ENCODE measurements around the gene PLEKHF1. TPM values are rescaled to one million over a fixed set of nuclear protein-coding genes. Genes with fewer than 3 reads are reported as not detected.
A peak's percentile ranks its signal among the peaks of the same experiment; 100 is the strongest.

The PLEKHF1 gene
- total RNA-seq, 2 donors from 2014 or later: 24.3 to 29.7 TPM

- Mint-ChIP-seq H3K36me3 (peaks cover 0 to 4% of the 10 kb centered on the region in 2 donors), H3K9me3 (no peaks in the 10 kb centered on the region), H3K27ac (peak overlapping the region; percentile 81 to 86)
- DNase-seq (ENCODE audit: low spot score in 2 of 2) (peak; percentile 74 to 89), ATAC-seq (peak; percentile 86 to 94)
These were observed 15.2 kb downstream of the PLEKHF1 start for GRCh38 chr19:29680447-29680846.

- DNase-seq (ENCODE audit: low spot score in 2 of 2): no peak
- Mint-ChIP-seq H3K36me3 (peaks cover 0 to 4% of the 10 kb centered on the region in 2 donors), H3K9me3 (no peaks in the 10 kb centered on the region), H3K27ac (peak overlapping the region; percentile 81 to 86)
- no peak for ATAC-seq
These were observed 15.7 kb downstream of the PLEKHF1 start for GRCh38 chr19:29680937-29681336.

- H3K9me3 Mint-ChIP-seq: no peaks in the 10 kb centered on the region
- DNase-seq (ENCODE audit: low spot score in 2 of 2) (no peak), ATAC-seq (no peak)
- peaks cover 0 to 2% of the 10 kb centered on the region in 2 donors for H3K36me3 Mint-ChIP-seq
- peak overlapping the region; percentile 81 to 86 for H3K27ac Mint-ChIP-seq
These were observed 16.4 kb downstream of the PLEKHF1 start for GRCh38 chr19:29681422-29682235.

GRCh38 chr19:29682236-29682895 is 17.1 kb downstream of the PLEKHF1 start:
- no peak for ATAC-seq
- no peak for DNase-seq (ENCODE audit: low spot score in 2 of 2)
- H3K27ac Mint-ChIP-seq: no peak overlapping the region
- H3K9me3 Mint-ChIP-seq: no peaks in the 10 kb centered on the region
- peaks cover 0 to 6% of the 10 kb centered on the region in 2 donors for H3K36me3 Mint-ChIP-seq

GRCh38 chr19:29683009-29683408 is 17.7 kb downstream of the PLEKHF1 start:
- no peak for ATAC-seq
- peaks cover 0 to 6% of the 10 kb centered on the region in 2 donors for H3K36me3 Mint-ChIP-seq
- no peak for DNase-seq (ENCODE audit: low spot score in 2 of 2)
- no peaks in the 10 kb centered on the region for H3K9me3 Mint-ChIP-seq
- no peak overlapping the region for H3K27ac Mint-ChIP-seq

GRCh38 chr19:29685326-29685725 is 20.1 kb downstream of the PLEKHF1 start:
- no peak for ATAC-seq
- peaks cover 0 to 19% of the 10 kb centered on the region in 2 donors for H3K36me3 Mint-ChIP-seq
- H3K9me3 Mint-ChIP-seq: peaks cover 4 to 7% of the 10 kb centered on the region in 2 donors
- H3K27ac Mint-ChIP-seq: no peak overlapping the region
- DNase-seq (ENCODE audit: low spot score in 2 of 2): no peak

- H3K36me3 Mint-ChIP-seq: peaks cover 0 to 26% of the 10 kb centered on the region in 2 donors
- H3K27ac Mint-ChIP-seq: no peak overlapping the region
- peaks cover 4 to 7% of the 10 kb centered on the region in 2 donors for H3K9me3 Mint-ChIP-seq
- DNase-seq (ENCODE audit: low spot score in 2 of 2) (no peak), ATAC-seq (no peak)
These were observed 21.1 kb downstream of the PLEKHF1 start for GRCh38 chr19:29686285-29686805.

- DNase-seq (ENCODE audit: low spot score in 2 of 2) (no peak), ATAC-seq (peak; percentile 89 to 90)
- peaks cover 4 to 7% of the 10 kb centered on the region in 2 donors for H3K9me3 Mint-ChIP-seq
- peaks cover 0 to 26% of the 10 kb centered on the region in 2 donors for H3K36me3 Mint-ChIP-seq
- H3K27ac Mint-ChIP-seq: peak overlapping the region; percentile 49 to 88
These were observed 22.1 kb downstream of the PLEKHF1 start for GRCh38 chr19:29687244-29687896.

- Mint-ChIP-seq H3K27ac (peak overlapping the region; percentile 49 to 61), H3K36me3 (peaks cover 0 to 26% of the 10 kb centered on the region in 2 donors), H3K9me3 (peaks cover 4 to 7% of the 10 kb centered on the region in 2 donors)
- DNase-seq (ENCODE audit: low spot score in 2 of 2) (no peak), ATAC-seq (peak; percentile 11 to 21)
These were observed 22.9 kb downstream of the PLEKHF1 start for GRCh38 chr19:29687897-29688728.

- Mint-ChIP-seq H3K9me3 (peaks cover 4 to 7% of the 10 kb centered on the region in 2 donors), H3K27ac (peak overlapping the region in 1 of 2 donors; percentile 77), H3K36me3 (peaks cover 0 to 26% of the 10 kb centered on the region in 2 donors)
- DNase-seq (ENCODE audit: low spot score in 2 of 2) (peak in 1 of 2 donors; percentile 65), ATAC-seq (peak; percentile 53 to 63)
These were observed 25.6 kb downstream of the PLEKHF1 start for GRCh38 chr19:29690842-29691241.

- no peak for DNase-seq (ENCODE audit: low spot score in 2 of 2)
- ATAC-seq: peak in 1 of 2 donors; percentile 2
- H3K36me3 Mint-ChIP-seq: peaks cover 0 to 17% of the 10 kb centered on the region in 2 donors
- peak overlapping the region in 1 of 2 donors; percentile 80 for H3K27ac Mint-ChIP-seq
- H3K9me3 Mint-ChIP-seq: peaks cover 4 to 7% of the 10 kb centered on the region in 2 donors
These were observed 28.9 kb downstream of the PLEKHF1 start for GRCh38 chr19:29694161-29694560.

GRCh38 chr19:29694669-29695627 is 29.7 kb downstream of the PLEKHF1 start:
- Mint-ChIP-seq H3K9me3 (no peaks in the 10 kb centered on the region), H3K36me3 (peaks cover 0 to 9% of the 10 kb centered on the region in 2 donors), H3K27ac (peak overlapping the region in 1 of 2 donors; percentile 80)
- peak; percentile 79 to 82 for DNase-seq (ENCODE audit: low spot score in 2 of 2)
- peak; percentile 97 to 98 for ATAC-seq

- no peak for ATAC-seq
- no peaks in the 10 kb centered on the region for H3K9me3 Mint-ChIP-seq
These were observed 30.7 kb downstream of the PLEKHF1 start for GRCh38 chr19:29695765-29696564.

GRCh38 chr19:29696565-29696846 is 31.2 kb downstream of the PLEKHF1 start:
- no peak for ATAC-seq
- H3K36me3 Mint-ChIP-seq: no peaks in the 10 kb centered on the region
- no peak for DNase-seq (ENCODE audit: low spot score in 2 of 2)
- H3K9me3 Mint-ChIP-seq: no peaks in the 10 kb centered on the region
- no peak overlapping the region for H3K27ac Mint-ChIP-seq

More at GRCh38 chr19:29695765-29696564, 30.7 kb downstream of the PLEKHF1 start:
- Mint-ChIP-seq H3K27ac (peak overlapping the region in 1 of 2 donors; percentile 80), H3K36me3 (peaks cover 0 to under 1% of the 10 kb centered on the region in 2 donors)
- DNase-seq (ENCODE audit: low spot score in 2 of 2): no peak

Measured in activated naive CD4-positive, alpha-beta T cell treated with anti-CD3 and anti-CD28 coated beads, Interleukin-2, amount 50 U/mL, for 72 hours (primary cell).